SK-N-MC (cell line): ENCODE results near the gene DENND6A.

Source experiments
- EZH2 ChIP-seq: fragments of 200-600 bp; sonication (generic); IDR thresholded peaks from one replicate; pipeline ENCODE4 v1.6.1; 2017; ENCODE audit warnings: antibody characterized with exemption
- POLR2AphosphoS5 ChIP-seq: IDR thresholded peaks from 2 replicates; pipeline ENCODE4 v1.6.1; 2012; ENCODE audit warnings: mild to moderate bottlenecking, low read depth, low read length, borderline replicate concordance

DNA sequence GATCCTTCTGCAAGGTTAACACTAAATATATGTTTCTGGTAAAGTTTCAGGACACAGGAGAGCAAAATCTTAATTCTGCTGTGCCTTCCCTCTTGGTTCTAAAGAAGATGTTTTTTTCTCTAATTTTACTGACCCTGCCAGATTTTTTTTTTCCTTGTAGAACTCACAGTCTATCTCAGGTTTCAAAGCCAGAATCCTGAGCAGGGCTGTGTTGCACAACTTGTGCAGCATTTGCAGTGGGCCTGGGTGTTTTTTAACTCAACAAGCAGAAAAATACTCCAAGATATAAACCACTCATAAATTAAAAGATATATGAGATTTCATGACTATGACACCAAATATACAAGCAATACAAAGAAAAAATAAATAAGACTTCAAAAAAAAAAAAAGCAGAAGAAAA is 55.5 kb downstream of the DENND6A start:
- TF ChIP-seq POLR2AphosphoS5 (no peak), EZH2 (no peak)
